PC-3 (cell line): ENCODE measurements around the gene ZNF768.

Experiments
- EZH2phosphoT487 ChIP-seq: fragments of 300-600 bp; sonication (generic); IDR thresholded peaks from 2 replicates; pipeline ENCODE4 v1.6.1; 2018; ENCODE audit warnings: mild to moderate bottlenecking, antibody characterized with exemption, low read length, borderline replicate concordance
- TF ChIP-seq, protein P1 (sequence below): fragments of 300-600 bp; sonication (generic); conservative IDR thresholded peaks from 2 replicates; pipeline ENCODE4 v1.5.1; 2017; ENCODE audit warnings: antibody characterized with exemption, low read depth, mild to moderate bottlenecking, low read length

DNA sequence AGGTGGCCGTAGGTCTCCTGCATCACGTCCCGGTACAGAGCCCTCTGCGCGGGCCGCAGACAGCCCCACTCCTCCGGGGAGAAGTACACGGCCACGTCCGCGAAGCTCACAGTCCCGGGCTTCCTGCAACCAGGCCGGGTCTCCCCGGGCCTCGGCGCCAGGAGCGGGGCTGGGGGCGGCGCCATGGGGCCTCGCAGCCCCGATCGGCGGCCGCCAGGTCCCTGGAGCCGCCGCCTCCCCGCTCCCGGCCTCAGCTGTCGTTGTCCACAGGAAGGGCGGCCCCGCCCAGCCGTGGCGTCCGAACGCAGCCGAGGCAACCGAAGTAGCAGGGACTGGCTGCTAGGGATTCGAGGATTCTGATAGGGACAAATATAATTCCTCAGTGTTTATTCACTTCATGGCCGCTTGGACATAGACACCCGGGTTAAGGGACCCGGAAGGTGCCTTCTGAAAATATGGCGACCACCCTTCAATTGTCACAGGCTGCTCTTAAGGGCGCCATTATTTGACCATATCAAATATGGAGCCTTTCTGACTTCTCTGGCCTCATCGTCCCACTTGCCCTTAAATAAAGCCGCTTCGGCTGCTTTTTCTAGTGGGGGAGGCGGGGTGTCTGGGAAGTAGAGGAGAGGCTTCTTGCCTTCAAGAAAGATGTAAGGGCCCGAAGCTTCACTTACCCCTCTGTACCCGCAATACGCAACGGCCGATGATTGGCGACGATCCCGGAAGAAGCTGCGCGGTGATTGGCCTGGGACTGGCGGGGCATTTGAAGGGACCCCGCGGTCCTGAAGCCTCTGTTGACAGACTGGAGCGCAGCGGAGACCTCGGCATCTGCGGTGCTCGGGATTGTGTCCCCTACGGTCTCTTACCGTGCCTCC is 45.3 kb upstream of the ZNF768 start, which contains the start of gene ZNF688:
- TF ChIP-seq, protein P1, sequence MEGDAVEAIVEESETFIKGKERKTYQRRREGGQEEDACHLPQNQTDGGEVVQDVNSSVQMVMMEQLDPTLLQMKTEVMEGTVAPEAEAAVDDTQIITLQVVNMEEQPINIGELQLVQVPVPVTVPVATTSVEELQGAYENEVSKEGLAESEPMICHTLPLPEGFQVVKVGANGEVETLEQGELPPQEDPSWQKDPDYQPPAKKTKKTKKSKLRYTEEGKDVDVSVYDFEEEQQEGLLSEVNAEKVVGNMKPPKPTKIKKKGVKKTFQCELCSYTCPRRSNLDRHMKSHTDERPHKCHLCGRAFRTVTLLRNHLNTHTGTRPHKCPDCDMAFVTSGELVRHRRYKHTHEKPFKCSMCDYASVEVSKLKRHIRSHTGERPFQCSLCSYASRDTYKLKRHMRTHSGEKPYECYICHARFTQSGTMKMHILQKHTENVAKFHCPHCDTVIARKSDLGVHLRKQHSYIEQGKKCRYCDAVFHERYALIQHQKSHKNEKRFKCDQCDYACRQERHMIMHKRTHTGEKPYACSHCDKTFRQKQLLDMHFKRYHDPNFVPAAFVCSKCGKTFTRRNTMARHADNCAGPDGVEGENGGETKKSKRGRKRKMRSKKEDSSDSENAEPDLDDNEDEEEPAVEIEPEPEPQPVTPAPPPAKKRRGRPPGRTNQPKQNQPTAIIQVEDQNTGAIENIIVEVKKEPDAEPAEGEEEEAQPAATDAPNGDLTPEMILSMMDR = no peak
- TF ChIP-seq EZH2phosphoT487 = no peak
